ENCODE data around the gene FAM107A.

Gene FAM107A

GRCh38 chr3:58577269-58577821 lies at the start of gene FAM107A:
Gene FAM107A (minus strand): TSS chr3:58577391. CDS start chr3:58569860, 7,531 bp downstream.
- no peak for DNase-seq (ENCODE audit: low spot score)
- H3K9me3 Mint-ChIP-seq, result no peaks in the 10 kb centered on the region
- no peak within 1 kb of the TSS for H3K27ac Mint-ChIP-seq
- no peaks in the 10 kb centered on the region for H3K36me3 Mint-ChIP-seq (ENCODE audit: low read depth)
- no peak within 1 kb of the TSS for H3K4me3 Mint-ChIP-seq
- H3K4me1 Mint-ChIP-seq (ENCODE audit: low read depth), result no peaks in the 10 kb centered on the region
- peaks cover 8% of the 10 kb centered on the region for H3K27me3 Mint-ChIP-seq (ENCODE audit: low read depth)

- no peaks in the 10 kb centered on the region for H3K9me3 Mint-ChIP-seq
- H3K36me3 Mint-ChIP-seq (ENCODE audit: low read depth), result no peaks in the 10 kb centered on the region
- H3K4me3 Mint-ChIP-seq, result no peak overlapping the region
- H3K27ac Mint-ChIP-seq, result no peak overlapping the region
- H3K27me3 Mint-ChIP-seq (ENCODE audit: low read depth), result no peaks in the 10 kb centered on the region
- peaks cover 4% of the 10 kb centered on the region for H3K4me1 Mint-ChIP-seq (ENCODE audit: low read depth)
- no peak for DNase-seq (ENCODE audit: low spot score)
Observed at GRCh38 chr3:58625196-58625824, 48.1 kb upstream of the FAM107A start.

GRCh38 chr3:58624550-58624949 lies 47.4 kb upstream of the FAM107A start:
- Mint-ChIP-seq H3K4me1 (ENCODE audit: low read depth) (peaks cover 4% of the 10 kb centered on the region), H3K36me3 (ENCODE audit: low read depth) (no peaks in the 10 kb centered on the region), H3K27ac (no peak overlapping the region), H3K27me3 (ENCODE audit: low read depth) (no peaks in the 10 kb centered on the region), H3K4me3 (no peak overlapping the region), H3K9me3 (no peaks in the 10 kb centered on the region)
- no peak for DNase-seq (ENCODE audit: low spot score)

- no peak for DNase-seq (ENCODE audit: low spot score)
- Mint-ChIP-seq H3K4me1 (ENCODE audit: low read depth) (peaks cover 4% of the 10 kb centered on the region), H3K36me3 (ENCODE audit: low read depth) (no peaks in the 10 kb centered on the region), H3K27ac (no peak overlapping the region), H3K27me3 (ENCODE audit: low read depth) (no peaks in the 10 kb centered on the region), H3K4me3 (no peak overlapping the region), H3K9me3 (no peaks in the 10 kb centered on the region)
Observed at GRCh38 chr3:58623961-58624360, 46.8 kb upstream of the FAM107A start.

GRCh38 chr3:58623478-58623877 lies 46.3 kb upstream of the FAM107A start:
- Mint-ChIP-seq H3K4me3 (no peak overlapping the region), H3K27ac (no peak overlapping the region), H3K27me3 (ENCODE audit: low read depth) (no peaks in the 10 kb centered on the region), H3K4me1 (ENCODE audit: low read depth) (peaks cover 4% of the 10 kb centered on the region), H3K9me3 (no peaks in the 10 kb centered on the region), H3K36me3 (ENCODE audit: low read depth) (no peaks in the 10 kb centered on the region)
- no peak for DNase-seq (ENCODE audit: low spot score)

GRCh38 chr3:58622892-58623291 lies 45.7 kb upstream of the FAM107A start:
- H3K36me3 Mint-ChIP-seq (ENCODE audit: low read depth), result no peaks in the 10 kb centered on the region
- H3K4me3 Mint-ChIP-seq, result no peak overlapping the region
- H3K27ac Mint-ChIP-seq, result no peak overlapping the region
- H3K27me3 Mint-ChIP-seq (ENCODE audit: low read depth), result no peaks in the 10 kb centered on the region
- DNase-seq (ENCODE audit: low spot score), result no peak
- H3K9me3 Mint-ChIP-seq, result no peaks in the 10 kb centered on the region
- peaks cover 4% of the 10 kb centered on the region for H3K4me1 Mint-ChIP-seq (ENCODE audit: low read depth)

- H3K4me1 Mint-ChIP-seq (ENCODE audit: low read depth), result peaks cover 4% of the 10 kb centered on the region
- H3K27me3 Mint-ChIP-seq (ENCODE audit: low read depth), result no peaks in the 10 kb centered on the region
- no peak overlapping the region for H3K27ac Mint-ChIP-seq
- DNase-seq (ENCODE audit: low spot score), result no peak
- H3K36me3 Mint-ChIP-seq (ENCODE audit: low read depth), result no peaks in the 10 kb centered on the region
- H3K4me3 Mint-ChIP-seq, result no peak overlapping the region
- H3K9me3 Mint-ChIP-seq, result no peaks in the 10 kb centered on the region
Observed at GRCh38 chr3:58622436-58622835, 45.2 kb upstream of the FAM107A start.

- no peak for DNase-seq (ENCODE audit: low spot score)
- Mint-ChIP-seq H3K9me3 (no peaks in the 10 kb centered on the region), H3K4me3 (no peak overlapping the region), H3K36me3 (ENCODE audit: low read depth) (no peaks in the 10 kb centered on the region), H3K27me3 (ENCODE audit: low read depth) (no peaks in the 10 kb centered on the region), H3K4me1 (ENCODE audit: low read depth) (peaks cover 4% of the 10 kb centered on the region), H3K27ac (no peak overlapping the region)
Observed at GRCh38 chr3:58621086-58621830, 44.1 kb upstream of the FAM107A start.

GRCh38 chr3:58620421-58620820 lies 43.2 kb upstream of the FAM107A start:
- DNase-seq (ENCODE audit: low spot score), result no peak
- H3K9me3 Mint-ChIP-seq, result no peaks in the 10 kb centered on the region
- H3K36me3 Mint-ChIP-seq (ENCODE audit: low read depth), result no peaks in the 10 kb centered on the region
- H3K4me1 Mint-ChIP-seq (ENCODE audit: low read depth), result peaks cover 3% of the 10 kb centered on the region
- H3K4me3 Mint-ChIP-seq, result no peak overlapping the region
- H3K27ac Mint-ChIP-seq, result no peak overlapping the region
- no peaks in the 10 kb centered on the region for H3K27me3 Mint-ChIP-seq (ENCODE audit: low read depth)

- no peaks in the 10 kb centered on the region for H3K9me3 Mint-ChIP-seq
Observed at GRCh38 chr3:58617338-58617761, 40.2 kb upstream of the FAM107A start.

GRCh38 chr3:58613236-58614132 lies 36.3 kb upstream of the FAM107A start:
- Mint-ChIP-seq H3K36me3 (ENCODE audit: low read depth) (no peaks in the 10 kb centered on the region), H3K4me3 (no peak overlapping the region), H3K27me3 (ENCODE audit: low read depth) (no peaks in the 10 kb centered on the region), H3K4me1 (ENCODE audit: low read depth) (peaks cover 4% of the 10 kb centered on the region), H3K9me3 (no peaks in the 10 kb centered on the region), H3K27ac (no peak overlapping the region)
- DNase-seq (ENCODE audit: low spot score), result no peak

More at GRCh38 chr3:58617338-58617761, 40.2 kb upstream of the FAM107A start:
- Mint-ChIP-seq H3K27me3 (ENCODE audit: low read depth) (no peaks in the 10 kb centered on the region), H3K4me1 (ENCODE audit: low read depth) (no peaks in the 10 kb centered on the region), H3K27ac (no peak overlapping the region), H3K36me3 (ENCODE audit: low read depth) (no peaks in the 10 kb centered on the region), H3K4me3 (no peak overlapping the region)
- DNase-seq (ENCODE audit: low spot score), result no peak

GRCh38 chr3:58612830-58613229 lies 35.6 kb upstream of the FAM107A start:
- Mint-ChIP-seq H3K4me1 (ENCODE audit: low read depth) (peaks cover 7% of the 10 kb centered on the region), H3K36me3 (ENCODE audit: low read depth) (no peaks in the 10 kb centered on the region), H3K4me3 (no peak overlapping the region), H3K27ac (no peak overlapping the region), H3K9me3 (no peaks in the 10 kb centered on the region), H3K27me3 (ENCODE audit: low read depth) (no peaks in the 10 kb centered on the region)
- DNase-seq (ENCODE audit: low spot score), result no peak

- peaks cover 6% of the 10 kb centered on the region for H3K27me3 Mint-ChIP-seq (ENCODE audit: low read depth)
- H3K4me1 Mint-ChIP-seq (ENCODE audit: low read depth), result peaks cover 8% of the 10 kb centered on the region
- H3K27ac Mint-ChIP-seq, result no peak overlapping the region
- H3K4me3 Mint-ChIP-seq, result no peak overlapping the region
- no peaks in the 10 kb centered on the region for H3K9me3 Mint-ChIP-seq
- H3K36me3 Mint-ChIP-seq (ENCODE audit: low read depth), result no peaks in the 10 kb centered on the region
- no peak for DNase-seq (ENCODE audit: low spot score)
Observed at GRCh38 chr3:58609990-58610389, 32.8 kb upstream of the FAM107A start.

GRCh38 chr3:58608648-58609047 lies 31.5 kb upstream of the FAM107A start:
- Mint-ChIP-seq H3K4me1 (ENCODE audit: low read depth) (peaks cover 8% of the 10 kb centered on the region), H3K9me3 (no peaks in the 10 kb centered on the region), H3K36me3 (ENCODE audit: low read depth) (no peaks in the 10 kb centered on the region), H3K27me3 (ENCODE audit: low read depth) (peaks cover 6% of the 10 kb centered on the region), H3K27ac (no peak overlapping the region), H3K4me3 (no peak overlapping the region)
- DNase-seq (ENCODE audit: low spot score), result no peak
